ENCODE measurements around the gene TDO2.
A peak's percentile ranks its signal among the peaks of the same experiment; 100 is the strongest.

DNA sequence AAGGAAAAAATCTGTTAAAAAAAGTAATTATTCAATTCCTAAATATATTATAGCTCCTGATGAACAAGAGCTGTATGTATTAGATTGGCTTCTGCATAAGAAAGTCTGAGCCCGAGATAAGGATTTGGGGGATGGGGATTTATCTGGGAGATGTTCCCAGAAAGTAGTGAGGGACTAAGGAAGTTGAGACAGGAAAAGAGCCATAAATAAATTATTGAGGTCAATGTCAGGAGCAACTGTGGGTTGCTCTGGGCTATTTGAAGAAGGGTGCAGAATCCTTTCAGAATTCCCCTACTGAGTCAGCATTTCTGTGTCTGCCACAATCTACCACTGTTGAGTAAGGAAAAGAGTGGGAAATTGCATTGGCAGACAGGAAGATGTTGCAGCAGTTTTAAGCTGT lies 3.1 kb upstream of the TDO2 start:
- TF ChIP-seq POLR2AphosphoS5 (IDR thresholded peaks at IDR 0.05) (peak in 1 of 2 donors; percentile 23), POLR2A (IDR thresholded peaks at IDR 0.05) (no peak), EP300 (IDR thresholded peaks at IDR 0.05) (no peak)
- TF ChIP-seq, protein P1, sequence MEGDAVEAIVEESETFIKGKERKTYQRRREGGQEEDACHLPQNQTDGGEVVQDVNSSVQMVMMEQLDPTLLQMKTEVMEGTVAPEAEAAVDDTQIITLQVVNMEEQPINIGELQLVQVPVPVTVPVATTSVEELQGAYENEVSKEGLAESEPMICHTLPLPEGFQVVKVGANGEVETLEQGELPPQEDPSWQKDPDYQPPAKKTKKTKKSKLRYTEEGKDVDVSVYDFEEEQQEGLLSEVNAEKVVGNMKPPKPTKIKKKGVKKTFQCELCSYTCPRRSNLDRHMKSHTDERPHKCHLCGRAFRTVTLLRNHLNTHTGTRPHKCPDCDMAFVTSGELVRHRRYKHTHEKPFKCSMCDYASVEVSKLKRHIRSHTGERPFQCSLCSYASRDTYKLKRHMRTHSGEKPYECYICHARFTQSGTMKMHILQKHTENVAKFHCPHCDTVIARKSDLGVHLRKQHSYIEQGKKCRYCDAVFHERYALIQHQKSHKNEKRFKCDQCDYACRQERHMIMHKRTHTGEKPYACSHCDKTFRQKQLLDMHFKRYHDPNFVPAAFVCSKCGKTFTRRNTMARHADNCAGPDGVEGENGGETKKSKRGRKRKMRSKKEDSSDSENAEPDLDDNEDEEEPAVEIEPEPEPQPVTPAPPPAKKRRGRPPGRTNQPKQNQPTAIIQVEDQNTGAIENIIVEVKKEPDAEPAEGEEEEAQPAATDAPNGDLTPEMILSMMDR (IDR thresholded peaks at IDR 0.05): no peak

All from upper lobe of left lung (tissue), 4 donors.